GM21526 (cell line): ENCODE measurements around the gene FOXD2.

Experiments
- ATAC-seq: cut with Tn5 transposase; IDR thresholded peaks from one replicate; pipeline ENCODE4 v1.9.1; 2021; ENCODE audit warnings: moderate library complexity; ENCODE audit not compliant: unreplicated experiment, low FRiP score

FOXD2 gene

GRCh38 chr1:47416319-47417169, 21.3 kb upstream of the FOXD2 start:
- no peak for ATAC-seq

GRCh38 chr1:47417170-47418044, 20.4 kb upstream of the FOXD2 start:
- no peak for ATAC-seq

GRCh38 chr1:47418122-47418521, 19.7 kb upstream of the FOXD2 start:
- ATAC-seq: no peak

- ATAC-seq: no peak
These were observed 19.0 kb upstream of the FOXD2 start for GRCh38 chr1:47418681-47419325.

GRCh38 chr1:47420547-47420946, 17.3 kb upstream of the FOXD2 start:
- no peak for ATAC-seq

GRCh38 chr1:47423872-47424271, 14.0 kb upstream of the FOXD2 start:
- no peak for ATAC-seq

- ATAC-seq: no peak
These were observed 13.4 kb upstream of the FOXD2 start for GRCh38 chr1:47424336-47424982.

GRCh38 chr1:47431534-47431933, 6.3 kb upstream of the FOXD2 start:
- no peak for ATAC-seq

- ATAC-seq: no peak
These were observed 5.5 kb upstream of the FOXD2 start for GRCh38 chr1:47432071-47433036.

- no peak for ATAC-seq
These were observed 4.8 kb upstream of the FOXD2 start for GRCh38 chr1:47433037-47433421.

- no peak for ATAC-seq
These were observed 4.3 kb upstream of the FOXD2 start for GRCh38 chr1:47433477-47434050.

- ATAC-seq: no peak
These were observed 3.6 kb upstream of the FOXD2 start for GRCh38 chr1:47434051-47434842.

GRCh38 chr1:47435506-47436303, 2.1 kb upstream of the FOXD2 start:
- no peak for ATAC-seq

- peak; percentile 50 for ATAC-seq
These were observed 1.4 kb upstream of the FOXD2 start for GRCh38 chr1:47436304-47436978.

GRCh38 chr1:47436979-47437446, 831 bp upstream of the FOXD2 start:
- peak; percentile 9 for ATAC-seq

- ATAC-seq: no peak
These were observed 547 bp downstream of the FOXD2 start for GRCh38 chr1:47438165-47439016.
